Measurements from ENCODE around the gene CEBPZ.

DNA sequence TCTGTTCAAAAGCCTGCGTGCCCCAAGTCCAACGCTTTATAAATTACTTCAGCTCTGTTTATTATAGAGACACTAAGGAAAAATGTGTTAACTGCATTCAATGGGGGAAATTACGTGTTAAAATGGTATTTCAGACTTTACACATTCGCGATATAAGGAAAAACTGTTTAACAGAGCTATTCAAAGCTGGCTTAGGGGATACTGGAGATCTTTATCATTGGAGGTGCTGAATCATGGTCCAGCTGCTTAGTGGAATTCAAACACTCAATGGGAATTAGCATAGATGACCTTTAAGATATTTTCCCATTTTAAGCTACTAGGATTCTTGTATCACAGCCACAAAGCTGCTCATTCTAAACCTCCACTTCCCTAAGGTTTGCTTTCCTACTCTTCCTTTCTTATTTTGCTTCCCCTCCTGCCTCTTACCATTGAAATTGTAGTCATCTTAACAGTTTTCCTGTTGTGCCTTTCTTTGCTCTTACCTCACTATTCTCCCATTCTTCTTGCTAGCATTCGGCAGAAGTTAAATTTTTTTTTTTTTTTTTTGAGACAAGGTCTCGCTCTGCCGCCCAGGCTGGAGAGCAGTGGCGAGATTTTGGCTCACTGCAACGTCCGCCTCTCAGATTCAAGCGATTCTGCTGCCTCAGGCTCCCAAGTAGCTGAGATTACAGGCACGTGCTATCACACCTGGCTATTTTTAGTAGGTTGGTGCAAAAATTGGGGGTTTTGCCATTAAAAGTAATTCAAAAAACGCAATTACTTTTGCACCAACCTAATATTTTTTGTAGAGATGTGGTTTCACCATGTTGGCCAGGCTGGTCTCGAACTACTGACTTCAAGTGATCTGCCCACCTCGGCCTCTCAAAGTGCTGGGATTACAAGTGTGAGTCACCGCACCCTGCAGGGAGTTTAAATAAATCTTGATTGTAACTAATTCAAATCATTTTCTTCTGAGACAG lies 49.4 kb downstream of the CEBPZ start:
- TF ChIP-seq, protein P1, sequence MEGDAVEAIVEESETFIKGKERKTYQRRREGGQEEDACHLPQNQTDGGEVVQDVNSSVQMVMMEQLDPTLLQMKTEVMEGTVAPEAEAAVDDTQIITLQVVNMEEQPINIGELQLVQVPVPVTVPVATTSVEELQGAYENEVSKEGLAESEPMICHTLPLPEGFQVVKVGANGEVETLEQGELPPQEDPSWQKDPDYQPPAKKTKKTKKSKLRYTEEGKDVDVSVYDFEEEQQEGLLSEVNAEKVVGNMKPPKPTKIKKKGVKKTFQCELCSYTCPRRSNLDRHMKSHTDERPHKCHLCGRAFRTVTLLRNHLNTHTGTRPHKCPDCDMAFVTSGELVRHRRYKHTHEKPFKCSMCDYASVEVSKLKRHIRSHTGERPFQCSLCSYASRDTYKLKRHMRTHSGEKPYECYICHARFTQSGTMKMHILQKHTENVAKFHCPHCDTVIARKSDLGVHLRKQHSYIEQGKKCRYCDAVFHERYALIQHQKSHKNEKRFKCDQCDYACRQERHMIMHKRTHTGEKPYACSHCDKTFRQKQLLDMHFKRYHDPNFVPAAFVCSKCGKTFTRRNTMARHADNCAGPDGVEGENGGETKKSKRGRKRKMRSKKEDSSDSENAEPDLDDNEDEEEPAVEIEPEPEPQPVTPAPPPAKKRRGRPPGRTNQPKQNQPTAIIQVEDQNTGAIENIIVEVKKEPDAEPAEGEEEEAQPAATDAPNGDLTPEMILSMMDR (IDR thresholded peaks at IDR 0.05): no peak
- TF ChIP-seq EZH2 (IDR thresholded peaks at IDR 0.05; ENCODE audit: borderline replicate concordance, insufficient read depth, low read depth, low read length, poor library complexity, severe bottlenecking): no peak
